HG03139 (cell line): ENCODE results near the gene ERCC8.

Experiments used
- ATAC-seq: cut with Tn5 transposase; IDR thresholded peaks from one replicate; pipeline ENCODE4 v1.9.1; 2021; ENCODE audit not compliant: unreplicated experiment

Gene ERCC8

GRCh38 chr5:60841361-60841760, 103.5 kb downstream of the ERCC8 start:
- no peak for ATAC-seq

GRCh38 chr5:60836131-60836530, 108.7 kb downstream of the ERCC8 start:
- ATAC-seq: no peak

GRCh38 chr5:60835554-60835953, 109.3 kb downstream of the ERCC8 start:
- no peak for ATAC-seq

- ATAC-seq: no peak
Measured at GRCh38 chr5:60833520-60833919, 111.3 kb downstream of the ERCC8 start.

- ATAC-seq: no peak
Measured at GRCh38 chr5:60830581-60831127, 114.2 kb downstream of the ERCC8 start.

- no peak for ATAC-seq
Measured at GRCh38 chr5:60829490-60830266, 115.2 kb downstream of the ERCC8 start.

- ATAC-seq: no peak
Measured at GRCh38 chr5:60827201-60827600, 117.7 kb downstream of the ERCC8 start.

GRCh38 chr5:60826653-60827052, 118.2 kb downstream of the ERCC8 start:
- peak; percentile 65 for ATAC-seq
